IMR-90 (cell line): Measurements from ENCODE around the gene SYT17. TPM values are rescaled to one million over a fixed set of nuclear protein-coding genes. Genes with fewer than 3 reads are reported as not detected.

Experiments used
- ATAC-seq: fragments of 200-7000 bp; cut with Tn5 transposase; 2 replicates; pipeline ENCODE4 v1.9.1; 2020; ENCODE audit warnings: low read depth, mild to moderate bottlenecking, moderate library complexity
- BruUV-seq: library from RNA; stranded (reverse); fragments of 400-500 nt; replicated peaks from 2 replicates; lab custom pipeline; 2021; lab: Mats Ljungman, UMichigan
- CTCF ChIA-PET: fragments of 300-600 bp; formaldehyde crosslinking; extraction: SDS; loops from one replicate; lab custom pipeline; 2021; ENCODE audit warnings: antibody characterized with exemption; lab: Yijun Ruan, JAX
- POLR2A ChIA-PET: fragments of 300-600 bp; sonication (Branson Sonifier 250); formaldehyde crosslinking; loops from one replicate; lab custom pipeline; 2022; ENCODE audit warnings: antibody characterized with exemption; ENCODE audit not compliant: unreplicated experiment; lab: Charles Lee
- DNase-seq: peaks from one replicate; pipeline ENCODE4 v3.0.0; 2013
- H2AFZ ChIP-seq: replicated peaks from 2 replicates; pipeline ENCODE3; 2013; ENCODE audit warnings: low read length, mild to moderate bottlenecking; ENCODE audit not compliant: poor library complexity
- H2AK5ac ChIP-seq: 2 replicates; pipeline ENCODE4 v1.6.1; 2013; ENCODE audit warnings: low read depth, low read length, inconsistent platforms
- H2AK9ac ChIP-seq: replicated peaks from 2 replicates; pipeline ENCODE3; 2013; ENCODE audit warnings: mild to moderate bottlenecking, low read depth, low read length, moderate library complexity; ENCODE audit not compliant: poor library complexity
- H2BK120ac ChIP-seq: 2 replicates; pipeline ENCODE4 v1.6.1; 2013; ENCODE audit warnings: low read depth, low read length, inconsistent platforms
- H2BK15ac ChIP-seq: 3 replicates; pipeline ENCODE4 v1.6.1; 2013; ENCODE audit warnings: low read depth, low read length, inconsistent platforms
- H2BK20ac ChIP-seq: 2 replicates; pipeline ENCODE4 v1.6.1; 2013; ENCODE audit warnings: low read depth, mild to moderate bottlenecking, inconsistent platforms, low read length, moderate library complexity
- H2BK5ac ChIP-seq: 2 replicates; pipeline ENCODE4 v1.6.1; 2013; ENCODE audit warnings: mild to moderate bottlenecking, low read depth, low read length, inconsistent platforms; ENCODE audit not compliant: poor library complexity, severe bottlenecking
- H3K14ac ChIP-seq: replicated peaks from 2 replicates; pipeline ENCODE4 v1.6.1; 2013; ENCODE audit warnings: low read depth, low read length, inconsistent platforms
- H3K18ac ChIP-seq: 2 replicates; pipeline ENCODE4 v1.6.1; 2013; ENCODE audit warnings: low read depth, low read length, control low read depth
- H3K23ac ChIP-seq: 2 replicates; pipeline ENCODE4 v1.6.1; 2013; ENCODE audit warnings: low read depth, low read length, inconsistent platforms
- H3K27ac ChIP-seq: 2 replicates; pipeline ENCODE4 v1.5.1; 2013; ENCODE audit warnings: mild to moderate bottlenecking, control low read depth, low read length; ENCODE audit not compliant: insufficient read depth
- H3K27me3 ChIP-seq: 2 replicates; pipeline ENCODE4 v1.6.1; 2013; ENCODE audit warnings: low read length; ENCODE audit not compliant: control insufficient read depth, insufficient read depth
- H3K36me3 ChIP-seq: 2 replicates; pipeline ENCODE4 v1.6.1; 2013; ENCODE audit warnings: low read length, mixed read lengths; ENCODE audit not compliant: control insufficient read depth, insufficient read depth
- H3K4ac ChIP-seq: 2 replicates; pipeline ENCODE4 v1.6.1; 2013; ENCODE audit warnings: low read depth, low read length, inconsistent platforms
- H3K4me1 ChIP-seq: 2 replicates; pipeline ENCODE4 v1.6.1; 2013; ENCODE audit warnings: low read length, mixed read lengths; ENCODE audit not compliant: control insufficient read depth, insufficient read depth
- H3K4me2 ChIP-seq: 2 replicates; pipeline ENCODE4 v1.6.1; 2013; ENCODE audit warnings: low read depth, mild to moderate bottlenecking, control low read depth, low read length, moderate library complexity
- H3K4me3 ChIP-seq: 2 replicates; pipeline ENCODE4 v1.5.1; 2013; ENCODE audit warnings: low read depth, mild to moderate bottlenecking, control low read depth, low read length, moderate library complexity; ENCODE audit not compliant: insufficient read depth
- H3K56ac ChIP-seq: 2 replicates; pipeline ENCODE4 v1.6.1; 2013; ENCODE audit warnings: low read length, inconsistent platforms; ENCODE audit not compliant: insufficient read depth; ENCODE audit errors: extremely low read depth
- H3K79me1 ChIP-seq, 2 experiments: 2 replicates each; pipeline ENCODE4 v1.6.1; 2013; ENCODE audit warnings: low read length in 2 of 2, inconsistent platforms in 1 of 2, low read depth in 1 of 2
- H3K9ac ChIP-seq: 2 replicates; pipeline ENCODE4 v1.6.1; 2013; ENCODE audit warnings: low read depth, low read length, control low read depth
- H3K9me1 ChIP-seq: 2 replicates; pipeline ENCODE4 v1.6.1; 2013; ENCODE audit warnings: low read length, inconsistent platforms; ENCODE audit not compliant: insufficient read depth
- H3K9me3 ChIP-seq: 2 replicates; pipeline ENCODE4 v1.6.1; 2013; ENCODE audit warnings: low read length; ENCODE audit not compliant: control insufficient read depth, insufficient read depth
- H4K20me1 ChIP-seq: 2 replicates; pipeline ENCODE4 v1.6.1; 2013; ENCODE audit warnings: low read length, inconsistent platforms; ENCODE audit not compliant: insufficient read depth
- H4K5ac ChIP-seq: 2 replicates; pipeline ENCODE4 v1.6.1; 2013; ENCODE audit warnings: mild to moderate bottlenecking, low read depth, low read length, control low read depth
- H4K8ac ChIP-seq, 2 experiments: 2 replicates each; pipeline ENCODE4 v1.6.1; 2013; ENCODE audit warnings: low read depth in 2 of 2, low read length in 2 of 2, control low read depth in 1 of 2, inconsistent platforms in 1 of 2
- H4K91ac ChIP-seq: 2 replicates; pipeline ENCODE4 v1.6.1; 2013; ENCODE audit warnings: low read depth, low read length, inconsistent platforms; ENCODE audit not compliant: insufficient read depth
- BHLHE40 ChIP-seq: fragments of 150-350 bp; IDR thresholded peaks from 2 replicates; pipeline ENCODE4 v1.6.1; 2016; ENCODE audit warnings: mild to moderate bottlenecking, low read depth, low read length
- CEBPB ChIP-seq: IDR thresholded peaks from 2 replicates; pipeline ENCODE4 v1.6.1; 2012; ENCODE audit warnings: low read depth, low read length, improper control_type of control experiment
- CHD1 ChIP-seq: IDR thresholded peaks from 2 replicates; pipeline ENCODE4 v1.6.1; 2012; ENCODE audit warnings: low read depth, low read length, improper control_type of control experiment
- ELK1 ChIP-seq: fragments of 150-350 bp; IDR thresholded peaks from 2 replicates; pipeline ENCODE4 v1.6.1; 2016; ENCODE audit warnings: low read depth, mild to moderate bottlenecking, low read length, moderate library complexity, borderline replicate concordance
- FOS ChIP-seq: fragments of 150-350 bp; IDR thresholded peaks from 2 replicates; pipeline ENCODE4 v1.6.1; 2016; ENCODE audit warnings: low read depth, low read length
- MAFK ChIP-seq: IDR thresholded peaks from 2 replicates; pipeline ENCODE4 v1.6.1; 2012; ENCODE audit warnings: low read depth, low read length, improper control_type of control experiment
- MXI1 ChIP-seq: IDR thresholded peaks from 2 replicates; pipeline ENCODE4 v1.6.1; 2012; ENCODE audit warnings: low read depth, mild to moderate bottlenecking, low read length, moderate library complexity, borderline replicate concordance
- POLR2A ChIP-seq: IDR thresholded peaks from 2 replicates; pipeline ENCODE4 v1.6.1; 2012; ENCODE audit warnings: mild to moderate bottlenecking, low read depth, low read length
- RFX5 ChIP-seq: IDR thresholded peaks from 2 replicates; pipeline ENCODE4 v1.8.0; 2012; ENCODE audit warnings: low read depth, mild to moderate bottlenecking, low read length, moderate library complexity
- USF2 ChIP-seq: fragments of 150-350 bp; IDR thresholded peaks from 2 replicates; pipeline ENCODE4 v1.6.1; 2017; ENCODE audit warnings: mild to moderate bottlenecking, antibody characterized with exemption, low read length, low read depth
- WGBS, 2 experiments: methylation state at CpG; one replicate each; pipeline versions ENCODE4 v1.1.5 to v1.1.7; 2013; ENCODE audit warnings: missing lambda C conversion rate in 2 of 2; ENCODE audit not compliant: insufficient read length in 1 of 2; ENCODE audit errors: extremely low coverage in 2 of 2; 5-methylcytosine and 5-hydroxymethylcytosine counted together
- dilution Hi-C: fragments of 300-500 bp; cut with HindIII; formaldehyde crosslinking; loops from one replicate; pipeline ENCODE4 v1.14.3; 2018; ENCODE audit warnings: low sequenced_read_pairs; ENCODE audit not compliant: unreplicated experiment
- in situ Hi-C: fragments of 300-500 bp; cut with MboI; formaldehyde crosslinking; loops from 3 replicates; pipeline ENCODE4 v1.14.3; 2019; ENCODE audit warnings: low sequenced_read_pairs, inconsistent platforms, mixed read lengths
- intact Hi-C: fragments of 100-400 bp; cut with micrococcal nuclease; formaldehyde crosslinking; loops from 2 replicates; pipeline ENCODE4 v1.10.0; 2022
- polyA plus RNA-seq, 3 experiments: library from polyadenylated mRNA; depleted of rRNA; stranded (reverse); fragments of >200 nt; gene quantifications; 2 replicates each; pipeline ENCODE4 v1.2.3, GENCODE V29; 2012; ENCODE audit warnings: low replicate concordance in 1 of 3
- total RNA-seq: library from RNA; depleted of rRNA; stranded (reverse); fragments of >200 nt; gene quantifications from 2 replicates; pipeline ENCODE4 v1.2.3, GENCODE V29; 2012

SYT17 gene
- total and polyA plus RNA-seq, 2 of the 4 experiments (the other 2 are of a cell fraction), result not detected

GRCh38 chr16:19266774-19267173 lies 98.7 kb downstream of the SYT17 start:
- Histone ChIP-seq H2AK5ac (no peak overlapping the region), H3K9ac (no peak overlapping the region), H2AK9ac (no peak overlapping the region), H3K4ac (no peak overlapping the region), H3K4me1 (no peaks in the 10 kb centered on the region), H2BK20ac (no peak overlapping the region), H3K9me1 (no peaks in the 10 kb centered on the region), H3K36me3 (no peaks in the 10 kb centered on the region), H3K79me1 (no peaks in the 10 kb centered on the region), H2BK5ac (no peak overlapping the region), H2BK15ac (no peak overlapping the region), H4K8ac (no peak overlapping the region), H3K56ac (no peak overlapping the region), H2AFZ (no peak overlapping the region), H3K9me3 (no peaks in the 10 kb centered on the region), H3K18ac (no peak overlapping the region), H3K27ac (no peak overlapping the region), H2BK120ac (no peak overlapping the region), H3K23ac (no peak overlapping the region), H3K14ac (no peak overlapping the region), H4K20me1 (no peaks in the 10 kb centered on the region), H3K4me3 (no peak overlapping the region), H3K4me2 (no peak overlapping the region), H3K27me3 (no peaks in the 10 kb centered on the region), H4K91ac (no peak overlapping the region), H4K5ac (no peak overlapping the region)
- intact Hi-C loops, result loop anchor here (10.0 kb wide), 1 partner anchor 72 kb away; no protein-coding TSS in a partner anchor
- dilution Hi-C loops, result no loop called here
- in situ Hi-C loops, result no loop called here
- TF ChIP-seq CHD1 (no peak), MAFK (no peak), CEBPB (no peak), RFX5 (no peak), USF2 (no peak), POLR2A (no peak), FOS (no peak), BHLHE40 (no peak), ELK1 (no peak), MXI1 (no peak)
- WGBS, 2 experiments, result 63% methylated on average over 3 of the region's 11 CpGs; no CpG with 5 or more reads in 1 of the 2 experiments
- ChIA-PET POLR2A (no interaction called here), CTCF (no interaction called here)
- DNase-seq (no peak), ATAC-seq (no peak)
- BruUV-seq, result no TSS peak
